ENCODE data around the gene SVIL.

The SVIL gene

DNA sequence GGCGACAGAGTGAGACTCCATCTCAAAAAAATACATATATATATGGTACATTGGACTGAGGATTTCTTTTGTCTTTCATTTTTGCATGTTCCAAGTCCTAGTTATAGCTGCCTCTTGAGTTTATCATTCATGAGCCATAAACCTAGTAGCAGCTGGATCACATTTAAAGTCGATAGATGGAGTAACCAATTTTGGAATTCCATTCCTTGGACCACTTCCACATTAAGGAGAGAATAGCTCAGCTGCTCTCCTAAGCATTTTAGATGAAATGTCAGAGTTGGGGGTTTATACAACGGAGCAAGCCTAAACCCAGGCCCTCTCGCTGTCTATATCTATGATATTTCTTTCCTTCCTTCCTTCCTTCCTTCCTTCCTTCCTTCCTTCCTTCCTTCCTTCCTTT lies 204.7 kb downstream of the SVIL start:
- DNase-seq (ENCODE audit: low read depth in 4 of 4, low spot score in 1 of 4), result no peak

DNA sequence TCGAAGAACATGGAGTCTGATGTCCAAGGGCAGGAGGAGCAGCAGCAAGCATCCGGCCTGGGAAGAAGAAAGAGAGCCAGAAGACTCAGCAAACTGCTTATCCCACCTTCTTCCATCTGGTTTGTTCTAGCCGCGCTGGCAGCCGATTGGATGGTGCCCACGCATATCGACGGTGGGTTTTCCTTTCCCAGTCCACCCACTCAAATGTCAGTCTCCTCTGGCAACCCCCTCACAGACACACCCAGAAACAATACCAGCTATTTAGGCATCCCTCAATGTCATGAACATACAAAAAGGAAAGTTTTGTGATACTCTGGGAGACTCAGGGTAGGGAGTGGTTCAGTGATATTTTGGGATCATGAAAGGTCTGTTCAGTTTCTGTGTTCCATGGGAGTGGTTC lies 206.3 kb downstream of the SVIL start:
- DNase-seq (ENCODE audit: low read depth in 4 of 4, low spot score in 1 of 4), result no peak

DNA sequence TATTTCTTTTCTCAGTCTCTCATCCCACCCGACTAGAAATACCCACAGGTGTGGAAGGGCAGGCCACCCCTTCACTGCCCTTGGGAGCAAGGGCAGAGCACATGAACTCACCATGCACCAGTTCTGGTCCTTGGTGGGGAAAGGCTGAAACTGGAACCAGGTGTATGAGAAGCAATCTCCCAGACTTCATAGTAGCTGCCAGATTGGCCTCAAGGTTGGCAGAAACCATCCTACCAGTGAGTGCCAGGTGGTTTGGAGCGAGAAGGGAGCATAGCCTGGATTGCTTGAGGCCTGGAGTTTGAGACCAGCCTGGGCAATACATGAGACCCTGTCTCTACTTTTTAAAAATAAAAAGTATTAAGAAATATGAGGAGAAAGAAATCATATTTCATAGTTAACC lies 207.1 kb downstream of the SVIL start:
- DNase-seq (ENCODE audit: low read depth in 4 of 4, low spot score in 1 of 4), result no peak

DNA sequence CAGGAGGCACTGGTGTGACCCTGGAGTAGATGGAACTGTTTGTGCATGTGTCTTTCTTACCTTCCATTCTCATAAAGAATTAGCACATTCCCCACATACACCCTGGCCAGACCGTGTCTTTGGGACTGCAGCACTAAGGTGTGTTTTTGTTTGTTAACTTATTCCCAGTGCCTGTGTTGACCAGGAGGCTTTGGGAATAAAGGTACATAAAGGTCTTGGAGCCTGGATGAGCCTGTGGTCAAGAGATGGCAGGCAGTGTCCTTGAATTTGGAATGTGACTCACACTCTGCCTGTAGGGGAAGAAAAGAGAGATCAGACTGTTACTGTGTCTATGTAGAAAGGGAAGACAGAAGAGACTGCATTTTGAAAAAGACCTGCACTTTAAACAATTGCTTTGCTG lies 208.4 kb downstream of the SVIL start:
- no peak for DNase-seq (ENCODE audit: low read depth in 4 of 4, low spot score in 1 of 4)

DNA sequence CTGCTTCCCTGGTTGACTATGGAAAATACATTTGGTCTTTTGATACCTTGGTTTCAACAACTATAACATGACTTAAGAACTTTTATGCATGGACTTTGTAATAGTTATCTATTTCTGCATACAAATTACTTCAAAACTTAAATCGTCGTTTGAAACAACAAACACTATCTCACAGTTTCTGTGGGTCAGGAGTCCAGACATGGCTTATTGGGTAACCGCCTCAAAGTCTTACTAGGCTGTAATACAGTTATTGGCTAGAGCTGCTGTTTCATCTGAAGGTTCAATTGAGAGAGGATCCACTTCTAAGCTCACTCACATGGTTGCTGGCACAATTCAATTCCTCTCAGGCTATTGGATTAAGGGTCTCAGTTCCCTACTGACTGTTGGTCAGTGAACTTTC lies 210.8 kb downstream of the SVIL start:
- no peak for DNase-seq (ENCODE audit: low read depth in 4 of 4, low spot score in 1 of 4)

DNA sequence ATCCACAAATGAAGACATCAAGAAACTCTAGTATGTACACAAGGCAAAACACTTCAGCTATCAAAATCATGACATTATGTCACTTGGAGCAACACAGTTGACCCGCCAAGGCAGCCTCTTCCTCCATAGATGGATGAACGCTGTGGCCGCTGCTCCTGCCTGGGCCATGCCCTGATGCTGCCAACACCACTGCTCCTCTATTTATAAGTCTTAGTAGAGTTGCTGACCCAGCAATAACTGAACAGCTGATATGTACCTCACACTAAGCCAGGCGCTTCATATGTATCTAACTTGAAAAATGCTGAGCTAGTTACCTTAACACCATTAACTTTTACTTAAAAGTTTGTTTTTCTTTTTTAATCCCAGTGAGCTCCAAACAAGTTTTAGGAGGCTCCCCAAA lies 214.0 kb downstream of the SVIL start:
- no peak for DNase-seq (ENCODE audit: low read depth in 4 of 4, low spot score in 1 of 4)

DNA sequence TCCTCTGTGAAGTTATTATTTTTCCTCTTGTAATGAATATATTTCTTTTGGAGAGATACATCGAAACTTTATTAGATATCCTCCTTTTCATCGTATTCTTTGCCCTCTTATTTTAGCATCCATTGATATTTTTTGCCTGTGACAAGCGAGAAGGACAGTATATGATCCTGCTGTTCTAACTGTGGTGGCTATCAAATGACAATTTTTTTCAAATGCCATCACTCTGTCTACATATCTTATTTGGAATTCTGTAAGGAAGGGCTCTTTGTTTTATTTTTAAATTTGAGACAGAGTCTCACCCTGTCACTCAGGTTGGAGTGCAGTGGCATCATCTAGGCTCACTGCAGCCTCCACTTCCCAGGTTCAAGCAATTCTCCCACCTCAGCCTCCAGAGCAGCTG lies 217.4 kb downstream of the SVIL start:
- no peak for DNase-seq (ENCODE audit: low read depth in 4 of 4, low spot score in 1 of 4)

DNA sequence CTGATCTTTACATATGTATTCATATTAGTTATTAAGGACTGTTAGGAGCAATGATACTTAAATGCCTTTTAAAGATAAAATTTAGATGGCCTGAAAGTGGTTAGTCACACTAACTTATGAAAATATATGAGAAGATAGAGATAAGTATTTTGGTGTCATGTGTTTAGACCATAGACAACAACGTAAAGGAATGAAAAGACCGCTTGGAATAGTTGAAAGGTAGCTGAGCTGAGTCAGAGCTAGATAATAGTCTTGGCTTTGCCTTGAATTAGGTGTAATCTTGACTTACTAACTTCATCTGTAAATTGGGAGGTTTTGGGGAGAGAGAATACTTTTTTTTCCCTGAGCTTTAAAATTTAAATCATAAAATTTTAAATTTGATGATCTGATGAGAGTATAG lies 218.9 kb downstream of the SVIL start:
- no peak for DNase-seq (ENCODE audit: low read depth in 4 of 4, low spot score in 1 of 4)

DNA sequence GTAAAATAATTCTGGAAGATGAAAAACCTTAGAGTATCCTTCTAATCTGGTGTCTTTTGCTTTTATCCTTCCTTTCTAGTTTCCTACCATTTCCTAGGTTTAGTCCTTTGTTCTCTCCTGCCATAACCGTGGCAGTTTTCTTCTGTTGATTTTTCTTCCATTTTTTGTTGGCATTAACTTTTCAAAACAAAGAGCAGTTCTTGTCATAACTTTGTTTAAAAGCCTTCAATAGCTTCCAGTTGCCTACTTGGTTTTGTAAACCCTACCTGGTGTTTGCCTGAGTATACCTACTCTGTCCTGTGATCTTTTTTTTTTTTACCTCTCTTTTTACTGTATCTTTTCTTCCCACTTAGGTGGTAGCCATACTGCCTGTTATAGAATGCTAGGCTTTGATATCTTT lies 220.3 kb downstream of the SVIL start:
- DNase-seq (ENCODE audit: low read depth in 4 of 4, low spot score in 1 of 4), result no peak

DNA sequence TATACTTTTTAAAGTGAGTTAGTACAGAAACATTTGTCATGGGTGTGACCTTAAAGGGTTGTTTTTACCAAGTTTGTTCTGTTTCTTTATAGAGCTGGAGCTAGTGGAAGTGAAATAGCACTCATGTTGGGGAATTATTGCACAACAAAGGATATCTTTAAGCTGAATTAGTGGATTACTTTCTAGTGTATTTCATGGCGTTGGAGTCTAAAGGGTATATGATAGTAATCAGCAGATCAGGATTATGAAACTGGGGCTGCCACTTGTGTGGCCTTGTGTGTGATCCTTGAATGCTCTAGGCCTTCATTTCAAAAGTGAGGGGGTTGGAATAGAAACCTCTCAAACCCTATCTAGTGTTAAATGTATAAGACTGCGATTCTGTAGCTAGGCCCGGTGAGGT lies 222.3 kb downstream of the SVIL start:
- DNase-seq (ENCODE audit: low read depth in 4 of 4, low spot score in 1 of 4), result no peak

DNA sequence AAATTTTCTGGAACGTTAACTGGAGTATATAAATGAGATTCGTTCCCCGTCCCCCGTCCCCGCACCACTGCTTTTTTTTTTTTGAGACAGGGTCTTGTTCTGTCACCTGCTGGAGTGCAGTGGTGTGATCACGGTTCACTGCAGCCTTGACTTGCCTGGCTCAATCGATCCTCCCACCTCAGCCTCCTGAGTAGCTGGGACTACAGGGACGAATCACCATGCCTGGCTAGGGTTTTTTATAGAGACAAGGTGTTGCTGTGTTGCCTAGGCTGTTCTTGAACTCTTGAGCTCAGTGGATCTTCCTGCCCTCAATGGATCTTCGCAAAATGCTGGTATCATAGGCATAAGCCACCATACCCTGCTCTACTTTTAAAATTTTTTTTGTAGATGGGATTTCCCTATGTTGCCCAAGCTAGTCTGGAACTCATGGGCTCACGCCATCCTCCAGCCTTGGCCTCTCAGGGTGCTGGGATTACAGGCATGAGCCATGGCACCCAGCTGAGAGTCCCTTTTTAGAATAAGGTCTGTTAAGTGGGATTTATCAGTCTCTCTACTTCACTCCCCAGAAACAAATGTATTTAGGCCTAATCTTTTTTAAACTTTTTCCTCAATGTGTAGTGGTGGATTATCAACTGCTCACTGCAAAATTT lies 223.0 kb downstream of the SVIL start:
- no peak for DNase-seq (ENCODE audit: low read depth in 4 of 4, low spot score in 1 of 4)

DNA sequence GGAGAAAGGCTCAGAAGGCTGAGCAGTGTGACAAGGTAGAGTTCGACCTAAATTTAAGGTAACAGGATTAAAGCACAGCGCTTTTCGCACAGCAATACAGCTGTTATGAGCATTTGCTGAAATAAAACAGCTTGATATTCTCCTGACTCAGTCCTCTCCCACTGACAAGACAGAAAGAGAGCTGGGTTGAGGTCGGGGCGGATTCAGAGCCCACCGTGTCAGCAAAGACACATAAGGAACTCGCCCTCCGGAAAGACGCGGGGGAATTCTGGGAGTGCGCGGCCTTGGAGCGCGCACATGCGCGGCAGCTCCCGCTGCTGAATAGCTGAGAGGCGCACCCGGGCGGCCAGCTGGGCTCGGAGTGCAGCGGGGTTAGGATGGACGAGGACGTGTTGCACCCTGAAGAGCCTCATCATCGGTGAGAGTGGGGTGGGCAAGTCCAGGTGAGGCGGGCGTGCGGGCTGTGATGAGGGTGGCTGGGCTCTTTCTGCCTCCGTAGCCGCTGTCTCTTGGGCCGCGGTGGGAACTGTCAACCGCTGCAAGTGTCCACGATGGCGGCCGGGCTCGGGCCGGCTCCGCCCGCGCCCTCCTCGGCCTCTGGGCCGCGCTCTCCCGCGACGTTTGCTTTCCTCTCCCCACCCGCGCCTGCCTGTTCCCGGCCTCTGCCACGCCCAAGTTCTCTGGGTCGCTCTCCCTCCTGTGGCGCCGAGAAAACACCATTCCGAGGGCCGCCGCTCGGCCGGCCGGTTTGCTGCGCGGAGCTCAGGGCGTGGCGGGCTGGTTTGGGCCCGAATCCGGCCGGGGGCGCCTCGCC lies 225.3 kb downstream of the SVIL start:
- peak in 2 of 4 experiments; percentile 32 to 37 for DNase-seq (ENCODE audit: low read depth in 4 of 4, low spot score in 1 of 4)

DNA sequence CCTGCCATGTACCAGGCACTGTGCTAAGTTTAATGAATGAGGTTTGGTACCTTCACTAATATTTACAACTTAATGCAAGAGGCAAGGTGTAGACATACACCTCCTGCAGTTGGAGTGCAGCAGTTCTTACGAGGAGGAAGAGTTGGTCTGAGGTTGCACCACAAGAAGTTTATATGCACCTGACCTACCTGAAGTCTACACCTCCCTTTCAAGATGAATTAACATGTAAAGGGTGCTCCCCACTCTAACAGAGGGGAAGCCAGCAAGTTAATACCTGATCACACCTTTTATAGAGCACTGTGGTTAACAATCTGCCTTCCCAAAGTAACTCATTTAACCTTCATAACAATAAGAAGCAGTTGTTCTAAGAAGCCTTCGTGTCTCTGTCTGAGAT lies 225.9 kb downstream of the SVIL start:
- DNase-seq (ENCODE audit: low read depth in 4 of 4, low spot score in 1 of 4), result no peak

All from stimulated activated CD4-positive, alpha-beta T cell treated with anti-CD3 and anti-CD28 coated beads, Interleukin-1b, Interleukin-23, amount 100 ng/mL, for 24 hours (primary cell).